ENCODE results near the gene HTR3C.

Gene HTR3C

DNA sequence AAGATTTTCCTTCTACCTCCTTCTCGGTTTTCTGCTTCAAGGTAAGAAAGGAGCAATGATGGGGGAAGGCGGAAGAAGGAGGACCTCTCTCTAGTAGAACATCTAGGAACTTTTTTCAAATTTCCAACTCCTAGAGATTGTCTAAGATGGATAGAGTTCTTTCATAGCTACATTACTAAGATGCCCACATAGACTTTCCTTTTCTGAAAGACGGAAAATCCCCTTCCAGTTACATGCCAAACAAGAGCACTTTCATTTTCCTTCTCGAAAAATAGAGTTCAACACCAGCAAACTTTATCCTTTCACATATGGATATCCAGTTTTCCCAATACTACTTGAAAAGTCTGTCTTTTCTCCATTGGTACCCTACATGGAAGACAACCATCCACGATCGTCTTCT is 44.7 kb downstream of the HTR3C start:
- DNase-seq, result no peak

DNA sequence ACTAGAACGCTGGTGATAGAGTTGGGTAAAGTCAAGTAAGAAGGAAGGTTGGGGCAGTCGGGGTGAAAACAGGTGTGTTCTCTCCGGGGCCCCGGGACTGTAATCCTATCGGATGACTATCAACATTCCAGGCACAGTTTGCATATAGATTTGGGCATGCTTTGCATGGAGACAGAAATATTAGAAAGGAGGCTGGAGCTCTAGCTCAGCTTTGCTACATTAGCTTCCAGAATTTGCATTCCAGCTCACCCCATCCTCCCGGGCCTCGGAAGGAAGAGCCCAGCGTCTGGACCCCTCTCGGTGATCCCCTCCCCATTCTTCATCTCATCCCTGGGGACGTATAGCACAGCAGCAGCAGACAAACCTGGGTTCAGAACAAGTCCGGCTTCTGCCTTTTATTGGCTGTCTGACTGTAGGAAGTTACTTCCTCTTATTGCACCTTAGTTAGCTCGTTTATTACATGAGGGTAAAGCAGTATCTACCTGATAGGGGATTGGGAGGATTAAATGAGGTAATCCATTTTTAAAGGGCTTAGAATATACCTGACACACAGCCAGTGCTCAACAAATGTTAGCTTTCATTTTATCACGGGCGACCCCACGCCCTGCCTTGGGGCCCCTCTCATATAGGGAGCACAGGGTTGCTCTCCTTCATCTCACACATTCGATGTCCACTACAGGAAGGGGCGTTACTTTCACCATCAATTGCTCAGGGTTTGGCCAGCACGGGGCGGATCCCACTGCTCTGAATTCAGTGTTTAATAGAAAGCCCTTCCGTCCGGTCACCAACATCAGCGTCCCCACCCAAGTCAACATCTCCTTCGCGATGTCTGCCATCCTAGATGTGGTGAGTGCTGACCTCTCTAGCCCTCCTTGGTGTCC is 47.2 kb downstream of the HTR3C start:
- no peak for DNase-seq

Measured in hematopoietic multipotent progenitor cell treated with erythropoietin and hydrocortisone succinate and interleukin-3 and kit ligand, for 4 days (in vitro differentiated cells).